OCI-LY1 (cell line): ENCODE measurements around the gene TAC3.
"Not testable (repeated sequence)": the region's sequence is repeated elsewhere in the genome, so short reads cannot be mapped to it uniquely, and the experiment has no call there.

Experiments
- EZH2 ChIP-seq: fragments of 200-600 bp; sonication (generic), shearing (Covaris generic); IDR thresholded peaks from 2 replicates; pipeline ENCODE4 v1.8.0; 2017; ENCODE audit warnings: borderline replicate concordance, mixed run types, mild to moderate bottlenecking, antibody characterized with exemption, low read length, moderate library complexity, mixed read lengths
- TF ChIP-seq, protein P1 (sequence below): fragments of 200-600 bp; sonication (generic), shearing (Covaris generic); IDR thresholded peaks from 2 replicates; pipeline ENCODE4 v1.5.1; 2017; ENCODE audit warnings: mild to moderate bottlenecking, antibody characterized with exemption, low read length, moderate library complexity, mixed read lengths

DNA sequence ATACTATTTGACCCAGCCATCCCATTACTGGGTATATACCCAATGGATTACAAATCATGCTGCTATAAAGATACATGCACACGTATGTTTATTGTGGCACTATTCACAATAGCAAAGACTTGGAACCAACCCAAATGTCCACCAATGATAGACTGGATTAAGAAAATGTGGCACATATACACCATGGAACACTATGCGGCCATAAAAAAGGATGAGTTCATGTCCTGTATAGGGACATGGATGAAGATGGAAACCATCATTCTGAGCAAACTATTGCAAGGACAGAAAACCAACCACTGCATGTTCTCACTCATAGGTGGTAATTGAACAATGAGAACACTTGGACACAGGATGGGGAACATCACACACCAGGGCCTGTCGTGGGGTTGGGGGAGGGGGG is 42.1 kb downstream of the TAC3 start:
- not testable (repeated sequence) for TF ChIP-seq EZH2
- TF ChIP-seq, protein P1, sequence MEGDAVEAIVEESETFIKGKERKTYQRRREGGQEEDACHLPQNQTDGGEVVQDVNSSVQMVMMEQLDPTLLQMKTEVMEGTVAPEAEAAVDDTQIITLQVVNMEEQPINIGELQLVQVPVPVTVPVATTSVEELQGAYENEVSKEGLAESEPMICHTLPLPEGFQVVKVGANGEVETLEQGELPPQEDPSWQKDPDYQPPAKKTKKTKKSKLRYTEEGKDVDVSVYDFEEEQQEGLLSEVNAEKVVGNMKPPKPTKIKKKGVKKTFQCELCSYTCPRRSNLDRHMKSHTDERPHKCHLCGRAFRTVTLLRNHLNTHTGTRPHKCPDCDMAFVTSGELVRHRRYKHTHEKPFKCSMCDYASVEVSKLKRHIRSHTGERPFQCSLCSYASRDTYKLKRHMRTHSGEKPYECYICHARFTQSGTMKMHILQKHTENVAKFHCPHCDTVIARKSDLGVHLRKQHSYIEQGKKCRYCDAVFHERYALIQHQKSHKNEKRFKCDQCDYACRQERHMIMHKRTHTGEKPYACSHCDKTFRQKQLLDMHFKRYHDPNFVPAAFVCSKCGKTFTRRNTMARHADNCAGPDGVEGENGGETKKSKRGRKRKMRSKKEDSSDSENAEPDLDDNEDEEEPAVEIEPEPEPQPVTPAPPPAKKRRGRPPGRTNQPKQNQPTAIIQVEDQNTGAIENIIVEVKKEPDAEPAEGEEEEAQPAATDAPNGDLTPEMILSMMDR: not testable (repeated sequence)
